NCI-H2171 treated with DMSO at 0.1 percent for 48 hours (cell line): ENCODE measurements around the gene TMC1.

Experiments used
- DNase-seq: peaks from one replicate; lab custom pipeline; 2025; lab: John Stamatoyannopoulos, UW

Gene TMC1

GRCh38 chr9:72872718-72873117 lies 351.3 kb downstream of the TMC1 start:
- DNase-seq: no peak

GRCh38 chr9:72873456-72873855 lies 352.0 kb downstream of the TMC1 start:
- no peak for DNase-seq

- DNase-seq: no peak
These were observed 352.9 kb downstream of the TMC1 start for GRCh38 chr9:72874344-72874743.

GRCh38 chr9:72875221-72875620 lies 353.8 kb downstream of the TMC1 start:
- no peak for DNase-seq

GRCh38 chr9:72880821-72881220 lies 359.4 kb downstream of the TMC1 start:
- DNase-seq: no peak

GRCh38 chr9:72882117-72882775 lies 360.8 kb downstream of the TMC1 start:
- DNase-seq: no peak

- DNase-seq: no peak
These were observed 362.5 kb downstream of the TMC1 start for GRCh38 chr9:72883875-72884274.

- no peak for DNase-seq
These were observed 363.1 kb downstream of the TMC1 start for GRCh38 chr9:72884508-72884907.
